Right lobe of liver (tissue), 6 donors: ENCODE data around the gene MYOC. TPM values are rescaled to one million over a fixed set of nuclear protein-coding genes. Genes with fewer than 3 reads are reported as not detected.
A peak's percentile ranks its signal among the peaks of the same experiment; 100 is the strongest.

ENCODE experiments used
- ATAC-seq, 4 donors: fragments of 200-7000 bp; cut with Tn5 transposase; one replicate each; pipeline ENCODE4 v1.9.1; 2020; ENCODE audit warnings: mild to moderate bottlenecking in 4 of 4, moderate library complexity in 4 of 4
- DNase-seq, 3 donors: peaks; one replicate each; pipeline ENCODE4 v3.0.0-alpha.2; 2020
- H3K27ac ChIP-seq, 3 donors: fragments of 200-600 bp; one replicate each; pipeline ENCODE4 v1.8.0; 2022
- H3K27me3 ChIP-seq, 2 donors: fragments of 200-600 bp; one replicate each; pipeline ENCODE4 v1.8.0; 2022
- H3K36me3 ChIP-seq, 4 donors: fragments of 200-600 bp; sonication (generic) in 1 of 4; one replicate each; pipeline versions ENCODE4 v1.5.1 to v1.8.0; 2017 to 2022; ENCODE audit warnings: control low read depth in 1 of 4
- H3K4me1 ChIP-seq, 4 donors: fragments of 200-600 bp; sonication (generic) in 1 of 4; one replicate each; pipeline versions ENCODE4 v1.5.1 to v1.8.0; 2017 to 2022; ENCODE audit warnings: control low read depth in 1 of 4
- H3K4me3 ChIP-seq, 3 donors: fragments of 200-600 bp; one replicate each; pipeline ENCODE4 v1.8.0; 2022
- H3K9me3 ChIP-seq, 4 donors: fragments of 200-600 bp; sonication (generic) in 1 of 4; one replicate each; pipeline versions ENCODE4 v1.5.1 to v1.8.0; 2017 to 2022; ENCODE audit warnings: control low read depth in 1 of 4
- POLR2A ChIP-seq: fragments of 450-650 bp; IDR thresholded peaks from one replicate; pipeline ENCODE4 v1.6.1; 2017; ENCODE audit warnings: antibody characterized with exemption, mild to moderate bottlenecking
- WGBS: methylation state at CpG from one replicate; pipeline ENCODE4 v1.1.6; 2018; ENCODE audit warnings: low coverage, low lambda C conversion rate; ENCODE audit not compliant: insufficient coverage; ENCODE audit errors: missing lambda C conversion rate; 5-methylcytosine and 5-hydroxymethylcytosine counted together
- intact Hi-C, 2 donors: fragments of 100-400 bp; cut with DNase I; formaldehyde crosslinking; loops; one replicate each; pipeline versions ENCODE4 v1.11.2 to v1.14.1; 2022
- total RNA-seq, 6 experiments: library from RNA; depleted of rRNA in 2 of 6; stranded (reverse); fragments of >200 nt in 2 of 6; fragmentation: NEBNext Ultra II Directional in 3 of 6; extraction: Animal tissue kit (Norgen Biotek cat#: 25700) in 3 of 6; gene quantifications; one replicate each; pipeline versions ENCODE4 v1.1.0 to v1.2.4, GENCODE V29; 2016 to 2023
- TF ChIP-seq, protein P1 (sequence below), 4 donors: fragments of 200-600 bp in 3 of 4; fragments of 450-650 bp in 1 of 4; IDR thresholded peaks; one replicate each; pipeline versions ENCODE4 v1.5.1 to v1.8.0; 2016 to 2022; ENCODE audit warnings: antibody characterized with exemption in 4 of 4, mild to moderate bottlenecking in 2 of 4
- donor health status: DM: no; HTN: yes; CAD: no.
- donor health status: DM: no; HTN: no; CAD: no.
- donor health status: DM: no; HTN: no; CAD: no.
- donor health status: DM: no; HTN: yes; CAD: no.
- donor health status: DM: no; HTN: yes; CAD: no.

Gene MYOC
- total RNA-seq, 6 experiments from 2014 or later = not detected

DNA sequence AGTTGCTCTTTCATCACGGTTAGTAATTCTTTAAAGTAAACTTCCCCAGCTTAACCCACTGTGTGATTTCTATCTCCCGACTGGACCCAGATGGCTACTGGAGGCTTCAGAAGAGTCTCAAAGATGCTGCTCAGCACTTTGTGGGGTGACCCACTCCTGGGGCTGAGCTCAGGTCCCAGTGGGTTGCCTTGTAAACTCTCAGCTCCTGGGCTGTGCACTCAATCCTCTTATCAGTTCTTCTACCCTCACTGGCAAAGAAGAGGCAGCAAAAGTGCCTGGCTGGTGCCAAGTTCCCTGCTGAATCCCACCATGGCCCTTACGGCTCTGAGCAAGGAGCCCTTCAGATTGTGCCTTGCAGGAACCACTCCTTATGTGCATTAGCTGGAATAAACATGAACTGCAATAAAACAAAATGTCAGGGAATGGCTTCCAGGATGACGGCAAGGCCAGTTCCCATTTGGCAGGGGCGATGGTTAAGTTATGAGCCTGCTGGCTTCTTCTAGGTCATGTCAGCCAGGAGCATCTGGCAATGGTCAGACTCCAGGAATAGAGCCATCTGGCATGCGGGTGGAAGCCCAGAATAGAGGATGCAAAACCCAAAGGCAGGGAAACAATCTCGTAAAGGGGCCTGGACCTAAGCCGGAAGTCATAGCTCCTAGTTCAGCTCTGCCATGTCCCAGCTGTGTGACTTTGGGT, 6.8 kb downstream of the MYOC start:
- peak in 2 of 3 donors; percentile 62 to 88 for DNase-seq

GRCh38 chr1:171644805-171645483, 7.5 kb downstream of the MYOC start:
- peak; percentile 96 to 99 (median 98) for ATAC-seq
- Histone ChIP-seq H3K27me3 (no peaks in the 10 kb centered on the region), H3K27ac (peak overlapping the region in 1 of 3 donors; percentile 41), H3K36me3 (no peaks in the 10 kb centered on the region), H3K4me3 (no peak overlapping the region), H3K4me1 (peaks cover 0 to 13% (median 2%) of the 10 kb centered on the region in 4 donors), H3K9me3 (no peaks in the 10 kb centered on the region)
- WGBS = 3% methylated on average over 11 of the region's 15 CpGs
- DNase-seq = peak; percentile 66 to 87 (median 67)
- intact Hi-C loops = loop anchor here in 1 of 2 donors (10.0 kb wide), 1 partner anchor 70 kb away; no protein-coding TSS in a partner anchor
- TF ChIP-seq, protein P1, sequence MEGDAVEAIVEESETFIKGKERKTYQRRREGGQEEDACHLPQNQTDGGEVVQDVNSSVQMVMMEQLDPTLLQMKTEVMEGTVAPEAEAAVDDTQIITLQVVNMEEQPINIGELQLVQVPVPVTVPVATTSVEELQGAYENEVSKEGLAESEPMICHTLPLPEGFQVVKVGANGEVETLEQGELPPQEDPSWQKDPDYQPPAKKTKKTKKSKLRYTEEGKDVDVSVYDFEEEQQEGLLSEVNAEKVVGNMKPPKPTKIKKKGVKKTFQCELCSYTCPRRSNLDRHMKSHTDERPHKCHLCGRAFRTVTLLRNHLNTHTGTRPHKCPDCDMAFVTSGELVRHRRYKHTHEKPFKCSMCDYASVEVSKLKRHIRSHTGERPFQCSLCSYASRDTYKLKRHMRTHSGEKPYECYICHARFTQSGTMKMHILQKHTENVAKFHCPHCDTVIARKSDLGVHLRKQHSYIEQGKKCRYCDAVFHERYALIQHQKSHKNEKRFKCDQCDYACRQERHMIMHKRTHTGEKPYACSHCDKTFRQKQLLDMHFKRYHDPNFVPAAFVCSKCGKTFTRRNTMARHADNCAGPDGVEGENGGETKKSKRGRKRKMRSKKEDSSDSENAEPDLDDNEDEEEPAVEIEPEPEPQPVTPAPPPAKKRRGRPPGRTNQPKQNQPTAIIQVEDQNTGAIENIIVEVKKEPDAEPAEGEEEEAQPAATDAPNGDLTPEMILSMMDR (IDR thresholded peaks at IDR 0.05) = peak; percentile 72 to 81 (median 80)
- no peak for TF ChIP-seq POLR2A

More for the DNA sequence above, 6.8 kb downstream of the MYOC start:
- no peak for TF ChIP-seq POLR2A
- TF ChIP-seq, protein P1 (IDR thresholded peaks at IDR 0.05) = no peak
- no peaks in the 10 kb centered on the region for H3K27me3 ChIP-seq
- intact Hi-C loops = loop anchor here in 1 of 2 donors (10.0 kb wide), 1 partner anchor 69 kb away; no protein-coding TSS in a partner anchor
- ATAC-seq = peak; percentile 12 to 74 (median 44)
- H3K4me1 ChIP-seq = peaks cover 0 to 13% (median 2%) of the 10 kb centered on the region in 4 donors
- H3K9me3 ChIP-seq = no peaks in the 10 kb centered on the region
- 44% methylated on average over 8 of the region's 8 CpGs for WGBS
- no peaks in the 10 kb centered on the region for H3K36me3 ChIP-seq
- peak overlapping the region in 1 of 3 donors; percentile 41 for H3K27ac ChIP-seq
- H3K4me3 ChIP-seq = no peak overlapping the region

- Histone ChIP-seq H3K4me1 (peaks cover 0 to 13% (median 2%) of the 10 kb centered on the region in 4 donors), H3K36me3 (no peaks in the 10 kb centered on the region), H3K27me3 (no peaks in the 10 kb centered on the region), H3K27ac (no peak overlapping the region), H3K9me3 (no peaks in the 10 kb centered on the region), H3K4me3 (no peak overlapping the region)
- intact Hi-C loops = loop anchor here in 1 of 2 donors (10.0 kb wide), 1 partner anchor 72 kb away; no protein-coding TSS in a partner anchor
- ATAC-seq (no peak), DNase-seq (no peak)
- TF ChIP-seq, protein P1 (IDR thresholded peaks at IDR 0.05) = no peak
- TF ChIP-seq POLR2A = no peak
- no CpG with 5 or more reads among the region's 8 CpGs for WGBS
Measured at GRCh38 chr1:171643156-171643555, 9.3 kb downstream of the MYOC start.

DNA sequence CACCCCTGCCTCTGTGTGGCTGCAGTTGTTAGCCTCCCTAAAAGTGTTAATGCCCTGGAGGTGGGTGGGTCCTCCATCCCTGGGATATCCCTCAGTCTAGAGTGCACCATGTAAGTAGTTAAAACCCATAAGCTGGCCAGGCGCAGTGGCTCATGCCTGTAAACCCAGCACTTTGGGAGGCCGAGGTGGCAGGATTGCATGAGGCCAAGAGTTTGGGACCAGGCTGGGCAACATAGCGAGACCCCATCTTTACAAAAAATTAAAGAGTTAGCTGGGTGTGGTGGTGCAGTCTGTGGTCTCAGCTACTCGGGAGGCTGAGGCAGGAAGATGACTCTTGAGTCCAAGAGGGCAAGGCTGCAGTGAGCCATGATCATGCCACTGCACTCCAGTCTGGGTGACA, 10.3 kb downstream of the MYOC start:
- Histone ChIP-seq H3K4me1 (peaks cover 0 to 13% (median 2%) of the 10 kb centered on the region in 4 donors), H3K27ac (no peak overlapping the region), H3K27me3 (no peaks in the 10 kb centered on the region), H3K4me3 (no peak overlapping the region), H3K9me3 (no peaks in the 10 kb centered on the region), H3K36me3 (no peaks in the 10 kb centered on the region)
- intact Hi-C loops = loop anchor here in 1 of 2 donors (10.0 kb wide), 1 partner anchor 73 kb away; no protein-coding TSS in a partner anchor
- DNase-seq (no peak), ATAC-seq (no peak)
- TF ChIP-seq, protein P1 (IDR thresholded peaks at IDR 0.05) = no peak
- no peak for TF ChIP-seq POLR2A
- WGBS = 80% methylated on average over 1 of the region's 4 CpGs
